Karpas-422 (cell line): ENCODE measurements around the gene IGSF21. TPM values are rescaled to one million over a fixed set of nuclear protein-coding genes. Genes with fewer than 3 reads are reported as not detected.
"Not testable (repeated sequence)": the region's sequence is repeated elsewhere in the genome, so short reads cannot be mapped to it uniquely, and the experiment has no call there.

ENCODE experiments used
- DNase-seq: peaks from one replicate; pipeline ENCODE4 v3.0.0-alpha.2; 2015
- H2AFZ ChIP-seq: fragments of 200-600 bp; sonication (generic); 2 replicates; pipeline ENCODE4 v1.6.1; 2014; ENCODE audit warnings: antibody characterized with exemption, low read length, mixed read lengths
- H3K27ac ChIP-seq: fragments of 200-600 bp; sonication (generic); 2 replicates; pipeline ENCODE4 v1.5.1; 2014; ENCODE audit warnings: mild to moderate bottlenecking, low read length, moderate library complexity
- H3K27me3 ChIP-seq: fragments of 200-600 bp; sonication (generic); 2 replicates; pipeline ENCODE4 v1.6.1; 2014; ENCODE audit warnings: low read length, mixed read lengths
- H3K36me3 ChIP-seq: fragments of 200-600 bp; sonication (generic); 2 replicates; pipeline ENCODE4 v1.6.1; 2014; ENCODE audit warnings: low read length, mixed read lengths; ENCODE audit not compliant: insufficient read depth
- H3K4me1 ChIP-seq: fragments of 200-600 bp; sonication (generic); 2 replicates; pipeline ENCODE4 v1.6.1; 2014; ENCODE audit warnings: mild to moderate bottlenecking, low read length, mixed read lengths
- H3K4me2 ChIP-seq: fragments of 200-600 bp; sonication (generic); 2 replicates; pipeline ENCODE4 v1.6.1; 2014; ENCODE audit warnings: low read length, low read depth, mild to moderate bottlenecking; ENCODE audit not compliant: poor library complexity, severe bottlenecking
- H3K4me3 ChIP-seq: fragments of 200-600 bp; sonication (generic); 2 replicates; pipeline ENCODE4 v1.5.1; 2014; ENCODE audit warnings: mild to moderate bottlenecking, antibody characterized with exemption, low read length, mixed read lengths
- H3K79me2 ChIP-seq: fragments of 200-600 bp; sonication (generic); 2 replicates; pipeline ENCODE4 v1.6.1; 2014; ENCODE audit warnings: mild to moderate bottlenecking, low read length, mixed read lengths
- H3K9ac ChIP-seq: fragments of 200-600 bp; sonication (generic); 2 replicates; pipeline ENCODE4 v1.6.0; 2014; ENCODE audit warnings: low read length
- H3K9me2 ChIP-seq: fragments of 200-600 bp; sonication (generic), shearing (Covaris generic); replicated peaks from 2 replicates; pipeline ENCODE4 v1.6.0; 2014; ENCODE audit warnings: mild to moderate bottlenecking, low read length, moderate library complexity; ENCODE audit not compliant: insufficient read depth
- H3K9me3 ChIP-seq: fragments of 300-700, 200-600 bp; sonication (generic); 2 replicates; pipeline ENCODE4 v1.6.1; 2014; ENCODE audit warnings: low read length, mixed read lengths
- H4K20me1 ChIP-seq: fragments of 200-600 bp; sonication (generic); 2 replicates; pipeline ENCODE4 v1.6.1; 2014; ENCODE audit warnings: mild to moderate bottlenecking, antibody characterized with exemption, low read length, low read depth; ENCODE audit not compliant: insufficient read depth
- total RNA-seq: library from RNA; depleted of rRNA; stranded (reverse); fragments of >200 nt; shearing (Covaris generic); gene quantifications from 2 replicates; pipeline ENCODE4 v1.2.3, GENCODE V29; 2014; ENCODE audit warnings: low replicate concordance

The IGSF21 gene
- total RNA-seq, 1 experiment from 2014 or later: 0.26 TPM

GRCh38 chr1:18160290-18160942 lies 52.8 kb downstream of the IGSF21 start:
- no peak overlapping the region for H3K4me2 ChIP-seq
- no peaks in the 10 kb centered on the region for H3K4me1 ChIP-seq
- no peaks in the 10 kb centered on the region for H3K9me2 ChIP-seq
- H3K27me3 ChIP-seq: no peaks in the 10 kb centered on the region
- H3K79me2 ChIP-seq: no peaks in the 10 kb centered on the region
- DNase-seq: no peak
- no peaks in the 10 kb centered on the region for H4K20me1 ChIP-seq
- H3K27ac ChIP-seq: no peak overlapping the region
- no peaks in the 10 kb centered on the region for H3K9me3 ChIP-seq
- H2AFZ ChIP-seq: no peak overlapping the region
- no peak overlapping the region for H3K9ac ChIP-seq
- H3K4me3 ChIP-seq: no peak overlapping the region
- no peaks in the 10 kb centered on the region for H3K36me3 ChIP-seq

- no peak overlapping the region for H3K9ac ChIP-seq
- no peaks in the 10 kb centered on the region for H3K9me2 ChIP-seq
- no peaks in the 10 kb centered on the region for H3K27me3 ChIP-seq
- H3K4me3 ChIP-seq: no peak overlapping the region
- H3K4me1 ChIP-seq: no peaks in the 10 kb centered on the region
- no peak overlapping the region for H2AFZ ChIP-seq
- H3K9me3 ChIP-seq: no peaks in the 10 kb centered on the region
- DNase-seq: no peak
- H3K79me2 ChIP-seq: no peaks in the 10 kb centered on the region
- H4K20me1 ChIP-seq: no peaks in the 10 kb centered on the region
- no peak overlapping the region for H3K4me2 ChIP-seq
- H3K36me3 ChIP-seq: no peaks in the 10 kb centered on the region
- H3K27ac ChIP-seq: no peak overlapping the region
Measured at GRCh38 chr1:18161690-18162089, 54.1 kb downstream of the IGSF21 start.

GRCh38 chr1:18165640-18166039 lies 58.0 kb downstream of the IGSF21 start:
- H3K36me3 ChIP-seq, H3K79me2 ChIP-seq, H2AFZ ChIP-seq, DNase-seq, H3K4me3 ChIP-seq, H3K9me3 ChIP-seq, H3K27me3 ChIP-seq, H3K9me2 ChIP-seq, H3K4me2 ChIP-seq, H3K4me1 ChIP-seq, H4K20me1 ChIP-seq, H3K9ac ChIP-seq, H3K27ac ChIP-seq: not testable (repeated sequence)

- Histone ChIP-seq H3K36me3 (no peaks in the 10 kb centered on the region), H3K4me1 (no peaks in the 10 kb centered on the region), H3K4me3 (no peak overlapping the region), H4K20me1 (no peaks in the 10 kb centered on the region), H3K9ac (no peak overlapping the region), H3K79me2 (no peaks in the 10 kb centered on the region), H3K27ac (no peak overlapping the region), H2AFZ (no peak overlapping the region), H3K27me3 (no peaks in the 10 kb centered on the region), H3K9me3 (no peaks in the 10 kb centered on the region), H3K4me2 (no peak overlapping the region), H3K9me2 (no peaks in the 10 kb centered on the region)
- DNase-seq: no peak
Measured at GRCh38 chr1:18166341-18166740, 58.7 kb downstream of the IGSF21 start.

- no peaks in the 10 kb centered on the region for H3K9me2 ChIP-seq
Measured at GRCh38 chr1:18166929-18167328, 59.3 kb downstream of the IGSF21 start.

GRCh38 chr1:18170444-18170843 lies 62.8 kb downstream of the IGSF21 start:
- H3K9me3 ChIP-seq: no peaks in the 10 kb centered on the region
- no peaks in the 10 kb centered on the region for H3K36me3 ChIP-seq
- H3K27me3 ChIP-seq: no peaks in the 10 kb centered on the region
- DNase-seq: no peak
- H3K9ac ChIP-seq: no peak overlapping the region
- no peak overlapping the region for H3K4me3 ChIP-seq
- H3K4me2 ChIP-seq: no peak overlapping the region
- no peak overlapping the region for H2AFZ ChIP-seq
- no peaks in the 10 kb centered on the region for H4K20me1 ChIP-seq
- H3K4me1 ChIP-seq: no peaks in the 10 kb centered on the region
- H3K79me2 ChIP-seq: no peaks in the 10 kb centered on the region
- H3K9me2 ChIP-seq: no peaks in the 10 kb centered on the region
- H3K27ac ChIP-seq: no peak overlapping the region

More at GRCh38 chr1:18166929-18167328, 59.3 kb downstream of the IGSF21 start:
- no peaks in the 10 kb centered on the region for H3K4me1 ChIP-seq
- H3K27ac ChIP-seq: no peak overlapping the region
- H3K9me3 ChIP-seq: no peaks in the 10 kb centered on the region
- H3K4me2 ChIP-seq: no peak overlapping the region
- DNase-seq: no peak
- H3K4me3 ChIP-seq: no peak overlapping the region
- no peaks in the 10 kb centered on the region for H3K27me3 ChIP-seq
- H3K36me3 ChIP-seq: no peaks in the 10 kb centered on the region
- H3K79me2 ChIP-seq: no peaks in the 10 kb centered on the region
- no peaks in the 10 kb centered on the region for H4K20me1 ChIP-seq
- H3K9ac ChIP-seq: no peak overlapping the region
- H2AFZ ChIP-seq: no peak overlapping the region

GRCh38 chr1:18174037-18174436 lies 66.4 kb downstream of the IGSF21 start:
- no peaks in the 10 kb centered on the region for H3K9me3 ChIP-seq
- no peak overlapping the region for H3K4me2 ChIP-seq
- DNase-seq: no peak
- H3K4me3 ChIP-seq: no peak overlapping the region
- no peaks in the 10 kb centered on the region for H3K9me2 ChIP-seq
- no peaks in the 10 kb centered on the region for H4K20me1 ChIP-seq
- no peaks in the 10 kb centered on the region for H3K27me3 ChIP-seq
- H3K27ac ChIP-seq: no peak overlapping the region
- H3K9ac ChIP-seq: no peak overlapping the region
- no peaks in the 10 kb centered on the region for H3K79me2 ChIP-seq
- H3K36me3 ChIP-seq: no peaks in the 10 kb centered on the region
- H3K4me1 ChIP-seq: peaks cover 34% of the 10 kb centered on the region
- no peak overlapping the region for H2AFZ ChIP-seq

GRCh38 chr1:18175051-18175450 lies 67.5 kb downstream of the IGSF21 start:
- Histone ChIP-seq H3K4me1 (peaks cover 34% of the 10 kb centered on the region), H3K4me3 (no peak overlapping the region), H4K20me1 (no peaks in the 10 kb centered on the region)

More at GRCh38 chr1:18175051-18175450, 67.5 kb downstream of the IGSF21 start:
- Histone ChIP-seq H3K4me2 (no peak overlapping the region), H3K27ac (no peak overlapping the region), H3K9me3 (no peaks in the 10 kb centered on the region), H3K9ac (no peak overlapping the region), H2AFZ (no peak overlapping the region), H3K36me3 (no peaks in the 10 kb centered on the region), H3K79me2 (no peaks in the 10 kb centered on the region), H3K9me2 (no peaks in the 10 kb centered on the region), H3K27me3 (no peaks in the 10 kb centered on the region)
- DNase-seq: no peak
